WTC11 (cell line): ENCODE results near the gene KLHL8.

ENCODE experiments used
- CREB1 ChIP-seq: sonication (generic); formaldehyde crosslinking; IDR thresholded peaks from 2 replicates; pipeline ENCODE4 v1.8.0; 2023; ENCODE audit warnings: mild to moderate bottlenecking, missing genetic modification reagents
- JUN ChIP-seq: sonication (generic); formaldehyde crosslinking; IDR thresholded peaks from 2 replicates; pipeline ENCODE4 v1.8.0; 2023; ENCODE audit warnings: mild to moderate bottlenecking, missing genetic modification reagents
- KAT7 ChIP-seq: sonication (generic); formaldehyde crosslinking; IDR thresholded peaks from 2 replicates; pipeline ENCODE4 v1.8.1; 2023; ENCODE audit warnings: missing genetic modification reagents, mild to moderate bottlenecking, borderline replicate concordance
- TCF7 ChIP-seq: sonication (generic); formaldehyde crosslinking; IDR thresholded peaks from 2 replicates; pipeline ENCODE4 v1.8.0; 2022; ENCODE audit warnings: mild to moderate bottlenecking, low read depth, missing genetic modification reagents, moderate library complexity
- TP53 ChIP-seq: sonication (generic); formaldehyde crosslinking; IDR thresholded peaks from 2 replicates; pipeline ENCODE4 v1.8.1; 2023; ENCODE audit warnings: mild to moderate bottlenecking, missing genetic modification reagents
- ZNF232 ChIP-seq: sonication (generic); formaldehyde crosslinking; IDR thresholded peaks from 2 replicates; pipeline ENCODE4 v1.8.0; 2022; ENCODE audit warnings: mild to moderate bottlenecking, missing genetic modification reagents
- ZNF263 ChIP-seq: sonication (generic); formaldehyde crosslinking; IDR thresholded peaks from 2 replicates; pipeline ENCODE4 v1.8.1; 2022; ENCODE audit warnings: low read depth, mild to moderate bottlenecking, moderate library complexity, missing genetic modification reagents
- TF ChIP-seq, protein P1 (sequence below): fragments of 200-600 bp; IDR thresholded peaks from 2 replicates; pipeline ENCODE4 v1.8.0; 2022; ENCODE audit warnings: antibody characterized with exemption
- TF ChIP-seq, protein P2 (sequence below): sonication (generic); formaldehyde crosslinking; IDR thresholded peaks from 2 replicates; pipeline ENCODE4 v1.8.1; 2023; ENCODE audit warnings: mild to moderate bottlenecking, missing genetic modification reagents

DNA sequence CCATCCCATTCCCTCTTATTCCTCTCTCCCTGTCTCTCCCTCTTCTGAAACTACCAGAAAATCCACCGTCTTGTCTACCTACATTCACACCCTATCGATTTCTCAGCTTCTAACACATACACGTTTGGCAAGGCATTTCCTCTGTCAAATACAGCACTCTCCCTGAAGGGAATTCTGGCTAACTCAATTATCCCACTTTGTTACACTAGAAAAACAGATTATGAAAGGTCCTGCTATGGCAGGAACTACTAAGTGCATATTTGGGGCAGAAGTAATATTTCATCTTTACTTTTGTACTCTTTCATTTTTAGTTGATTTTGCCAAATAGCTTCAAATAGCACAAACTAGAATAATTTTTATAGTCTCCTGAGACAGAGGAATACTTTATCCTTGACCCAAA lies 46.6 kb upstream of the KLHL8 start:
- TF ChIP-seq, protein P1, sequence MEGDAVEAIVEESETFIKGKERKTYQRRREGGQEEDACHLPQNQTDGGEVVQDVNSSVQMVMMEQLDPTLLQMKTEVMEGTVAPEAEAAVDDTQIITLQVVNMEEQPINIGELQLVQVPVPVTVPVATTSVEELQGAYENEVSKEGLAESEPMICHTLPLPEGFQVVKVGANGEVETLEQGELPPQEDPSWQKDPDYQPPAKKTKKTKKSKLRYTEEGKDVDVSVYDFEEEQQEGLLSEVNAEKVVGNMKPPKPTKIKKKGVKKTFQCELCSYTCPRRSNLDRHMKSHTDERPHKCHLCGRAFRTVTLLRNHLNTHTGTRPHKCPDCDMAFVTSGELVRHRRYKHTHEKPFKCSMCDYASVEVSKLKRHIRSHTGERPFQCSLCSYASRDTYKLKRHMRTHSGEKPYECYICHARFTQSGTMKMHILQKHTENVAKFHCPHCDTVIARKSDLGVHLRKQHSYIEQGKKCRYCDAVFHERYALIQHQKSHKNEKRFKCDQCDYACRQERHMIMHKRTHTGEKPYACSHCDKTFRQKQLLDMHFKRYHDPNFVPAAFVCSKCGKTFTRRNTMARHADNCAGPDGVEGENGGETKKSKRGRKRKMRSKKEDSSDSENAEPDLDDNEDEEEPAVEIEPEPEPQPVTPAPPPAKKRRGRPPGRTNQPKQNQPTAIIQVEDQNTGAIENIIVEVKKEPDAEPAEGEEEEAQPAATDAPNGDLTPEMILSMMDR = no peak
- TF ChIP-seq KAT7 = no peak
- TF ChIP-seq, protein P2, sequence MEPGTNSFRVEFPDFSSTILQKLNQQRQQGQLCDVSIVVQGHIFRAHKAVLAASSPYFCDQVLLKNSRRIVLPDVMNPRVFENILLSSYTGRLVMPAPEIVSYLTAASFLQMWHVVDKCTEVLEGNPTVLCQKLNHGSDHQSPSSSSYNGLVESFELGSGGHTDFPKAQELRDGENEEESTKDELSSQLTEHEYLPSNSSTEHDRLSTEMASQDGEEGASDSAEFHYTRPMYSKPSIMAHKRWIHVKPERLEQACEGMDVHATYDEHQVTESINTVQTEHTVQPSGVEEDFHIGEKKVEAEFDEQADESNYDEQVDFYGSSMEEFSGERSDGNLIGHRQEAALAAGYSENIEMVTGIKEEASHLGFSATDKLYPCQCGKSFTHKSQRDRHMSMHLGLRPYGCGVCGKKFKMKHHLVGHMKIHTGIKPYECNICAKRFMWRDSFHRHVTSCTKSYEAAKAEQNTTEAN = no peak
- no peak for TF ChIP-seq ZNF263
- TF ChIP-seq TCF7 (CRISPR knock-in tag) = no peak
- TF ChIP-seq JUN (CRISPR knock-in tag) = no peak
- TF ChIP-seq CREB1 (CRISPR knock-in tag) = no peak
- no peak for TF ChIP-seq TP53
- no peak for TF ChIP-seq ZNF232
